Epidermal melanocyte (primary cell): ENCODE measurements around the gene GNAQ.
A peak's percentile ranks its signal among the peaks of the same experiment; 100 is the strongest.

Experiments
- DNase-seq: peaks from one replicate; pipeline ENCODE4 v3.0.0; 2011; ENCODE audit warnings: low spot score; ENCODE audit not compliant: insufficient read length

GNAQ gene

GRCh38 chr9:78003730-78004129 is 27.9 kb downstream of the GNAQ start:
- DNase-seq, result no peak

- no peak for DNase-seq
Measured at GRCh38 chr9:78001946-78002731, 29.5 kb downstream of the GNAQ start.

- DNase-seq, result no peak
Measured at GRCh38 chr9:78000221-78000620, 31.4 kb downstream of the GNAQ start.

DNA sequence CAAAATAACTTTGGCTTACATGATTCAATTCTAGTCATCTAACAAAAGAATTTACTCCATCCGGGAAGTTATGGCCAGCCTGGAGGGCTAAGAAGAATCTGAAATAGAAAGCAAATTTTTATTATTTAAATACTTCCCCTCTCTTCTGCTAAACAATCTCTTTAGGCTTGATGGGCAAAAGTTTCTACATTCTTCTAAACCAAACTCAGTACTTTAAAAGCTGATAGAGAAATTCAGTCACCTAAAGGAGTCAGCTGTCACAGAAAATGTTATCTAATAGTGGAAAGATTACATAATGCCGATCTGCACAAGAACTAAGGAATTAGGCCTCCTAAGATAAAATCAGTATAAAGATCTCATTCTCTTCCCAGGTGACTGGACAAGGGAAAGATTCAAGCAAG is 32.4 kb downstream of the GNAQ start:
- no peak for DNase-seq

- DNase-seq, result no peak
Measured at GRCh38 chr9:77997611-77998284, 33.9 kb downstream of the GNAQ start.

DNA sequence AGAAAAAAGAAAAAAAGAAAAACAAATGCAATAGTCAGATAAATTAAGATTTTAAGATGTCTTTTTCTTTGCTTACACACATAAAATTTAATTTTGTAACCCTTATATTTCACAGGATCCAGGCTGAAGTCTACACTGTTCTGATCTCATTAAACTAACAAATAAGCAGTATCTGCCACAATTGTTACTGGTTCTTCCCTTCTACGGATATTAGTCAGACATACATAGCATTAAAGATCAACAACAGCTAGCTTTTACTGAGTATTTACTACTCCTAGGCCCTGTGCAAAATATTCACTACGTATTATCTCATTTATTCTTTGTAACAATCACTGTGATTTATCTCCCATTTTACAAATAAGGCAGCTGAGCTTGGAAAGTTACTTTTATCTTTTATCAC is 34.9 kb downstream of the GNAQ start:
- DNase-seq, result no peak

- DNase-seq, result no peak
Measured at GRCh38 chr9:77991191-77991590, 40.4 kb downstream of the GNAQ start.

GRCh38 chr9:77989909-77990308 is 41.7 kb downstream of the GNAQ start:
- DNase-seq, result no peak

DNA sequence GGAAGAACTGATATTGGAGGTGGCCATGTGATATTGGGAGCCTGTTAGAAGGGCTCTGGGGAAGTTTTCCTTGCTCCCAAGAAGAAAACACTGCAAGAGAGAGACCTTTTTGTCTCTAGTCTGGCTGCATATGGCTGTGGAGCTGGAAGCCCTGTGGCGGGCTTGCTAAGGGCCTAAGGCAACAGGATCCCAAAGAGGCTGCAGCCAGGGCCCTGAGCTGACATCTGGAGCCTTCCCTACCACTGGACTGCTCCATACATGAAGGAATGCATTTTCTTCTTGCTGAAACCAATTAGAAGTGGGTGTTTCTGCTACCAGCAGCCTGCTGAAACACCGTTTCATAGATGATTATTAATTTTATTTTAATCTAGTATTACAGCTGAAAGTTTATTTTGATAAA is 42.2 kb downstream of the GNAQ start:
- no peak for DNase-seq

DNA sequence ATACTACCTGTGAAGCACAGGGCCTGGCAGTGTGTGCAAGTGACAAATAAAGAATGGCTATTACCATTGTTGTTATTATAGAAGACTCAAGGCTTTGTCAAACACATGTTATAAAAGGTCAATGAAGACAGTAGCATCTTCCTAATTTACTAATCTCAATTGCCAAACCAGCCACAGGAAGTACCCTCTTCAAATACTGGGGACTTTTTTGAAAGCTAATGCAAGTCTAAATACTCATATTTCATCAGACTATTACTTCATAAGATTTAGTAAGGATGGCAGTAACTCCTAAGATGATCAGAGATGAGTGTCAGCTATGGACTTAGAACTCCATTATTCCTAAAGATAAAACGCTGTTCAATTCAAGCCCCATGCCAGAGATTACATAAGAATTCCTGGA is 43.0 kb downstream of the GNAQ start:
- no peak for DNase-seq

DNA sequence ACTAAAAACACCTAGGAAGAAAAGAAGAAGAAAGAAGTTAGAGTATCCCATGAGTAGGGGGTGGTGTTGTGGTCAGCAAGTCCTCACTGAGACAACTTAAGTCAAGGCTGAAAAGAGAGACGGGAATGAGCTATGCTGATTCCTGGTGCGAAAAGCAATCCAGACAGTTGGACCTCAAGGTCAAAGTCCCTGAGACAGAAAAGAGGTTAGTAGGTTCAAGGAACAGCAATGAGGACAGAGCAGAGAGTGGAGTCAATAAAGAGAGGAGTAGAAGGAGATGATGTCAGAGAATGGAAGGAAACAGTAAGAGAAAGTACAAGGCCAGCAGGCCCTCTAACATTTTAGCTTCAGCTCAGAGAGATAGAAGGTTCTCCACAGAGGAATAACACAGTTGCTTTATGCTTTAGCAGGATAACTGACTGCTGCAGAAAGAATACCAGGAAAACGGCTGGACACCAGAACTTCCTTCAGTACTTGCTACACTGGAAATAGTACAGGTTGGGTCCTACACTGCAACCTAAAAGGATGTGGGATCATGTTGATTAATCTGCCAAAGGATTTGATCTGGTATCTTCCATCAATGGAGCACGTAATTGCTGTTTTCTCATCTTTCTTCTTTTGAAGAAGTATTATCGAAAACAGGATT is 43.6 kb downstream of the GNAQ start:
- DNase-seq, result no peak

- no peak for DNase-seq
Measured at GRCh38 chr9:77987081-77987656, 44.4 kb downstream of the GNAQ start.

DNA sequence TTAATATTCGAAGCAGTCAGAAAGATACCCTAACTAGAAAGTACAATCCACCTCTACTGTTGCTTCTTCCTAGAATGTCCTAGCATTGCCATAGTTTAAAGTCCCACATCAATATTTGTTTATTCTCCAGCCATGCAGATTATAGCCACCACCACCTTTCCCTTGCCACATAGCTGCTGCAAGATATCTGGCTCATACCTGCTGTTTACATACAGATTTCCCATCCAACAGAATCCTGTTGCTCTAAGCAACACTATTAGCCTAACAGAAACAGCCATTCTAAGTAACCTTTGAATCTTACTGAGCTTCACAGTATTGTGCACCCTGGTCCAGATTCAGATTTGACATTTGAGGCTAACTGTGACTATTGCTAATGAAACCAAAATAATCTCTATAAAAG is 45.6 kb downstream of the GNAQ start:
- DNase-seq, result no peak

GRCh38 chr9:77983320-77983662 is 48.3 kb downstream of the GNAQ start:
- no peak for DNase-seq

- DNase-seq, result no peak
Measured at GRCh38 chr9:77982581-77983319, 48.9 kb downstream of the GNAQ start.

DNA sequence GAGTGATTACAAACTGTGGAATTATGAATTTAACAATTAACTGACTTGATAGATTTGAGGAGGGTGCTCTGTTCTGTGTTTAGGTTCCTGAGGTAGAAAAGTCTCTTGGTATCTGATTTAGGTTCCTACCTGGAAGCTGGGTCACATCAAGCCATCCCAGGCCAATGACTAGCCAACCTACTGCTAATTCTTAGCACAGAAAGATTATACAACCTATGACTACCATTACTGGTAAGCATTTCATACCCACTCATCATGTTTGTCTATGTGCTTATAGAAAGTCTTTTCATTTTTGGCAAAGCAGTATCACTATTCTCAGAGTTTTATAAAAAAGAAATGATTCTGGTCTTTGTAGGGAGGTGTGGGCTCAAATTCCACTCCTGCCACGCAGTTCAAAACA is 49.7 kb downstream of the GNAQ start:
- DNase-seq, result no peak

GRCh38 chr9:77981332-77981731 is 50.3 kb downstream of the GNAQ start:
- no peak for DNase-seq

DNA sequence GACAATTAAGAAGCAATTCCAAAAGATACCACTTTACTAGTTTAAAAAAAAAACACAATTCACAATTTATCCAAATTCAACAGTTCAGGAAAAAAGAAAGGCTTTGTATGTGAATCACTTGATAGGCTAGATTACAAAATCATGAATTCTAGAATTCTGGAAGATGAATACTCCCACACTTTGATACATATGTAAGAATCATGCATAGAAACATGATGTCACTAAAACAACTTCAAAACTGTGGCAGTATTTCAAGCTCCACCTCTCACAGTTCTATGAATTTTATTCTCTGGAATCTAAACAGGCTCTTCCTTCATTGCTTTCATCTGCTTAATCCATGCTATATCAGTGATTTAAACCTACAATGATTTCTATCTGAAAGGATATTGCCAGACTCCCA is 51.0 kb downstream of the GNAQ start:
- no peak for DNase-seq

- DNase-seq, result no peak
Measured at GRCh38 chr9:77978086-77978781, 53.4 kb downstream of the GNAQ start.

GRCh38 chr9:77977210-77977611 is 54.4 kb downstream of the GNAQ start:
- DNase-seq, result peak; percentile 49

GRCh38 chr9:77975806-77976205 is 55.8 kb downstream of the GNAQ start:
- no peak for DNase-seq
